ENCODE data around the gene SSTR3.
A peak's percentile ranks its signal among the peaks of the same experiment; 100 is the strongest.

DNA sequence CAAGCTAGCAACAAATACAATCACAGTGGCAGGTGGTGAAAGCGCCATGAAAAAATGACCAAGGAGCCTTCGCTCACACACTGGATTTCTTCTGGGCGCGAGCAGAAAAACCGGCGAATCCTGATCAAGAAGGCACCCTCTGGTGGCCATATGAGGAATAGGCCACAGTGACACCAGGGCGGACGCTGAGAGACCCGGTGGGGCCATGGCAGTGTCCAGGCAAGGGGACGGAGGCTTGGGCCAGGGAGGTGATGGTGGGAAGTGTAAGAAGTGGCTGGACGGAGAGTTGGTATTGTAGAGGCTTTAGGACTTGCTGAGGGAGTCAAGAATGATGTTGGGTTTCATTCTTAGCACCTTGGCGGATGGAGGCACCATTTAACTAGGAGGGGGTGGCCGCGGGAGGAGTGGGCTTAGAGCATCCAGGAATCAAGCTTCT lies 48.6 kb upstream of the SSTR3 start:
- TF ChIP-seq POLR2A (IDR thresholded peaks at IDR 0.05), result no peak
- TF ChIP-seq, protein P1, sequence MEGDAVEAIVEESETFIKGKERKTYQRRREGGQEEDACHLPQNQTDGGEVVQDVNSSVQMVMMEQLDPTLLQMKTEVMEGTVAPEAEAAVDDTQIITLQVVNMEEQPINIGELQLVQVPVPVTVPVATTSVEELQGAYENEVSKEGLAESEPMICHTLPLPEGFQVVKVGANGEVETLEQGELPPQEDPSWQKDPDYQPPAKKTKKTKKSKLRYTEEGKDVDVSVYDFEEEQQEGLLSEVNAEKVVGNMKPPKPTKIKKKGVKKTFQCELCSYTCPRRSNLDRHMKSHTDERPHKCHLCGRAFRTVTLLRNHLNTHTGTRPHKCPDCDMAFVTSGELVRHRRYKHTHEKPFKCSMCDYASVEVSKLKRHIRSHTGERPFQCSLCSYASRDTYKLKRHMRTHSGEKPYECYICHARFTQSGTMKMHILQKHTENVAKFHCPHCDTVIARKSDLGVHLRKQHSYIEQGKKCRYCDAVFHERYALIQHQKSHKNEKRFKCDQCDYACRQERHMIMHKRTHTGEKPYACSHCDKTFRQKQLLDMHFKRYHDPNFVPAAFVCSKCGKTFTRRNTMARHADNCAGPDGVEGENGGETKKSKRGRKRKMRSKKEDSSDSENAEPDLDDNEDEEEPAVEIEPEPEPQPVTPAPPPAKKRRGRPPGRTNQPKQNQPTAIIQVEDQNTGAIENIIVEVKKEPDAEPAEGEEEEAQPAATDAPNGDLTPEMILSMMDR (IDR thresholded peaks at IDR 0.05), result peak in 2 of 3 experiments; percentile 61 to 64
- no peak for TF ChIP-seq POLR2AphosphoS5 (IDR thresholded peaks at IDR 0.05; ENCODE audit: insufficient read depth in 1 of 2, low read depth in 1 of 2)
